Brain pericyte (primary cell): Measurements from ENCODE around the gene AGAP3.

ENCODE experiments used
- DNase-seq: peaks from one replicate; pipeline ENCODE4 v3.0.0-alpha.2; 2012; ENCODE audit warnings: low read depth, low spot score

The AGAP3 gene

DNA sequence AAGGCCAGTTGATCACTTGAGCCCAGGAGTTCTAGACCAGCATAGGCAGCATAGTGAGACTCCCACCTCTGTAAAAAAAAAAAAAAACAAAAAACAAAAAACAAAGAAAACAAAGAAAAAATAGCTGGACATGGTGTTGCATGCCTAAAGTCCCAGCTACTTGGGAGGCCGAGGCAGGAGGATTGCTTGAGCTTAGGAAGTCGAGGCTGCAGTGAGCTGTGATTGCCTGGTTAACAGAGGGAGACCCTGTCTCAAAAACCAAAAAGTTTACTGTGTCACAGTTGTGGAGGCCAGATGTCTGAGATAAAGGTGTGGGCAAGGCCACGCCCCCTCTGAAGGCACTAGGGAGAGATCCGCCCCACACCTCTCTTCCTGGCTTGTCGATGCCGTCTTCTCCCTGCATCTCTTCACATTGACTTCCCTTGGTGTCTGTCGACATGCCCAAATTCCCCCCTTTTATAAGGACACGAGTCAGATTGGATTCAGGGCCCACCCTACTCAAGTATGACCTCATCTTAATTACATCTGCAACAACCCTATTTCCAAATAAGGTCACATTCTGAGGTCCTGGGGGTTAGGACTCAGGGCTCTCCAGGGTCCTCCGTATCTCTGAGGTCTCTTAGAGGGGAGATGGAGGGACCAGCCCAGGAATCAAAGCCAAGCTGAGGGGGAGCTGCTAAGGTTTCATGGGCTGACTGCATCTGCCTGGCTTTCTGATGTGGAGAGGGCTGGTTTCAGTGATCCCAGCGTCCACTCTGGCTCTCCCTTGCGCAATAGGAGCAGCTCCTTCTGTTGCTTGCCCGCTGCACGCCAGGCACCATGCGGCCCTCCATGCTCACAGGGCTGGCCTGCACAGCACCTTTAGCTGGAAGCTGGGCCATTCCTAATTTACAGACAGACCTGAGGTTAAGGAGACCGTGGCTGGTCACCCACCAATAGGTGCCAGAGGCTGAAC lies 23.1 kb downstream of the AGAP3 start:
- DNase-seq = no peak

DNA sequence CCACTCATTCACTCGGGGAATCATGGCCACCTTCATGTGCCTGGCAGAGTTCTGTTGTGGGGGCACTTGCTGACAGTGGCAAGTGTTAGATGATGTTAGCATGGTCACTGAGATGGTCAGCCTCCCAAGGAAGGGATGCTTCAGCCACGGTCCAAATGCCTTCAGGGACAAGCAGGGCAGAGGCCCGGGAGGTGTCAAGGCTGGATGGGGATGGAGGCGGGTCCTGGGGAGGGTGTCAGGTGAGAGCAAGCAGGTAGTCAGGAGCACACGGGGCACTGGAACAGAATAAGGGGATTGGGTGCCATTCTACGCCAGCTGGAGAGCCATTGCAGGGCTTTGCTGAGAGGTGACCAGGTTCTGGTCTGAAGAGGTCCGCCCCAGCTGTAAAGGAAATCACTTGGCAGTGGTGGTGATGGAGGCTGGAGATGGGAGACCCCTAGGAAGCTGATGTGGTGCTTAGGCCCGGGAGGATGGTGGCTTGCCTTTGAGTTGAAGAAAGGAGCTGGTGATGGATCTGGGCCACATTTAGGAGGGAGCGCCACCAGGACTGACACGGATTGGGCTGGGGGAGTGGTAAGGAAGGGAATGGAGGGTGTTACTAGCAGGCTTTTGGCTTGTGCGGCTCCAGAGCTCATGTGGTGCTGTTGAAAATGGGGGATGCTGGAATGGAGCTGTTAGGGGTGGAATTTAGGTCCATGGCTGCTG lies 24.1 kb downstream of the AGAP3 start:
- no peak for DNase-seq

DNA sequence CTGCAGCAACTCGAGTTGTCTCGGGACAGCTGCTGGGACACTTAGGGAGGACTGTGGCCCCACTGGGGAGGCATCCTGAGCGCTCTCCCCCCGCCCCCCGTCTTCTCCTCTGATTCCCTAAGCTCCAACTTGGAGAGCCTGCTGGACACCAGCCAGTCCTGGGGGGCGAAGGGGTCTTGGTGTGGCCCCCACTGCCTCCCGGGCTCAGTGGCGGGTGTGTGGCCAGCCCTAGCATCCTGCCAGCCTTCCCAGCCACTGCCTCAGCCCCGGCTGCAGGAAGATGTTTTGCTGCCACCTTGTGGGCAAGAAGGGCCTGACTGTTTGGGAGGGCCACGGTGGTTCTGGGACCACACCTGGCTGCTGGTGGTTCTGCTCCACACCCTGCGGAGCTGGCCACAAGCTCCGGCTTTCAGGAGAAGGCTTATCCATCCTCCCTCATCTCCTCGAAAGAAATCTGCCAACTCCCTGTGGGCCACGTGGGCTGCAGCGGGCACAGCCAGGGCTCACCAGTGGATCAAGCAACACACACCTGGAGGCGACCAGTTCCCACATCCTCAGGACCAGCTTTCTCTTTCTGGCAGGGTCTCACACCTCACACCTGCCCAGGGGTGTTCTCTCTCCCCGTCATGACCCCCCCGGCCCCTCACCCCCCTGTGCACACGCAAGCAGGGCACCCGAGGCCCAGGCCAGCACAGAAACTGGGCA lies 24.8 kb downstream of the AGAP3 start:
- DNase-seq = no peak

DNA sequence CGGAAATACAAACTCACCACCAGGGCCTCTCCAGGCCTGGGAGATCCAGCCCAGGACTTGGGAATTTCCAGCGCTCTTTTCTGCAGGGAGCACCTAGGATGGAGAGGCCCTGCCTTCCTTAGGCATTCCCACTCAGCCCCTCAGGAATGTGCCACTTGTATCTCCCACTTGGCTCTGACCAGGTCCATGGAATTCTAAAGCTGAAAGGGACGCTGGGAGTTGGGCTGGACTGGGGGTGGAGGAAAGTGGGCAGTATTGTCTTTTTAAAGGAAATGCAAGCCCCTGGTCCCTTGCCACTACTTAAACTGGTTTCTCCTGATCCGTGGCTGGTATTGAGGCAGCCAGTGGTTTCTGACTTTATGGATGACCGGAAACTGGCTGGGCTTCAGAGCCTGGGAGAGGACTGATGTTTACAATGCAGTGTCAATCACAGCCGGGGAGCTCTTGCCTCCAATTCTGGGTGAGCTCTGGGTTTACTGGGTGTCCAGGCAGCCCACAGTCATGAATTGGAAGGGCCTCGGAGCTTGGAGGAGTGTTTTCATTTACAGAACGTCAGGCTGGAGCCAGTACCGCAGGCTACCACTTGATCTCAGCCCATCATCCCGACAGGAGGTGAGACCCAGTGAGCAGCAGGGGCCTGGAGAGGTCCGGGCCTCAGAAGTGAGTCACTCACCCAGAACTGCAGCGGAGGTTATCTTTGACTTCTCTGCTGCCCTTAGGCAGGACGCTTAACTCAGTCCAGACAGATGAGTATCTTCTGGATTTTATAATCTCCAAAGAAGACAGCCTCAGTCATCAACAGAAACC lies 27.3 kb downstream of the AGAP3 start:
- no peak for DNase-seq

DNA sequence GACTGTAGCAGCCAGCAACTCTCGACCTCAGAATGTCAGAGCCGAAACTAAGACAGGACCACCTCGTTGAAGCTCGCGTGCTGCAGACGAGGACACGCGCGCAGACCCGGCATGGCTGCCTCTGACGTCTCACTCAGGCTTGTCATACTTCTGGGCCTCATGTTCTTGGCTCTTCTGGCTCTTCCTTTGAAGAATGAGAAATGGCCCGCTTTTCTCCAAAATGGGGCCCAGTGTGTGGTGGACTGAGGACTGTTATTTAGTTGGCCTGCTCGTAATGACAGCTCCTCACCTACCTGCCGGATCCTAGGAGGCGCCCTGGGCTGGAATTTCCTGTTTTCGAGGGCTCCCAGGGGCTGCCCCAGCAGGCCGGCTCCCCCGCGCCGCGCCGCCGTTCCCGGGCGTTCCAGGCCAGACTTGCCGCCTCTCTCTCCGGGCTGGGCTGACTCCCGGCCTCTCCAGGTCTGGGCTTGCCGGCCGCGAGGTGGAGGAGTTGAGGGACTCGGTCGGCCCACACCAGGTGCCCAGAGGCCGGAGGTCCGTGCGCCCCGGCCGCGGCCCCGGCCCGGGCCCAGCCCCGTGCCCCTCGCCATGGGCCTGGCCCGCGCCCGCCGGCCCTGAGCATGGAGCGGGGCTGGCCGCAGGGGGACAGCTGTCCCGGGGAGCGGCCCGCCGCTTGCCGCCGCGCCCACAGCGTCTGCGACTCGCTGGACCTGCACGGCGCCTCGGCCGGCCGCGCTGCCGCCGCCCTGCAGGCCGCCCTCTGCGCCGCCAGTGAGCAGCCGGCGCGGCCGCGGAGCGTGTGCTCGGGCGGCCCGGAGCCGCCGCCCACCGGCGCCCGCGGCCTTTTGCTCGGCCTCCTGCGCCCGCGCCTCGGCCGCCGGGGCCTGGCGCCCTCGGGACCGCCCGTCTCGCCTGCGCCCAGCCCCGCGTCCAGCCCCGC lies 28.1 kb downstream of the AGAP3 start:
- no peak for DNase-seq

DNA sequence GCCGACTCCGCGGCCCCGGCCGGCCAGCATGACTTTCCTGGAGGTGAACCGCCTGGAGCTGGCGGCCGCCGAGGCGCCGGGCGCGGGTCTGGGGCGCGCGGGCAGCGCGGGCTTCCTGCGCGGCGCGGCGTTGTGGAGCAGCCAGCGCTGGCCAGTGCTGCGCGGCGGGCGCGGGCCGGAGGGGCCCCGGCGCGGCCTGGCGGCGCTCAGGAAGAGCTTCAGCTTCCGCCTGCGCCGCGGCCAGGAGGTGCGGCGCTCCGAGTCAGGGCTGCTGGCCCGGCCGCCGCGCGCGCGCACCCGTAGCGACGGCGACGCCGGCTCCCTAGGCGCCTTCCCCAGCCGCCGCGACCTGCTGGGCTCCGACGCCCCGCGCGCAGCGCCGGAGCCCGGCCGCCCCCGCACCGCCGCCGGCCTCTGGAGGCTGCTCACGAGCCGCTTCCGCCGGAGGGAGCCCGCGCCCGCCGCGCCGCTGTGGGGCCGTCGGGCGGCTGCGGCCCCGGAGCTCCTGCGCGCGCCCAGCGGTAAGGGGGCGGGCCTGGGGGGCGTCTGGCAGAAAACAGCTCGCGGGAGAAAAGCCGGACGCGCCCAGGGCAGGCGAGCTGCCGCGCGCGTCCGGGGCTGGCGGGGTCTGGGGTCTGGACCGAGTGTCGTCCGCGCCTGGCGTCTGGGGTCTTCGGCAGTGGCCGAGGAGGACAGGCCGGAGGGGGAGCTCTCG lies 29.0 kb downstream of the AGAP3 start:
- no peak for DNase-seq

DNA sequence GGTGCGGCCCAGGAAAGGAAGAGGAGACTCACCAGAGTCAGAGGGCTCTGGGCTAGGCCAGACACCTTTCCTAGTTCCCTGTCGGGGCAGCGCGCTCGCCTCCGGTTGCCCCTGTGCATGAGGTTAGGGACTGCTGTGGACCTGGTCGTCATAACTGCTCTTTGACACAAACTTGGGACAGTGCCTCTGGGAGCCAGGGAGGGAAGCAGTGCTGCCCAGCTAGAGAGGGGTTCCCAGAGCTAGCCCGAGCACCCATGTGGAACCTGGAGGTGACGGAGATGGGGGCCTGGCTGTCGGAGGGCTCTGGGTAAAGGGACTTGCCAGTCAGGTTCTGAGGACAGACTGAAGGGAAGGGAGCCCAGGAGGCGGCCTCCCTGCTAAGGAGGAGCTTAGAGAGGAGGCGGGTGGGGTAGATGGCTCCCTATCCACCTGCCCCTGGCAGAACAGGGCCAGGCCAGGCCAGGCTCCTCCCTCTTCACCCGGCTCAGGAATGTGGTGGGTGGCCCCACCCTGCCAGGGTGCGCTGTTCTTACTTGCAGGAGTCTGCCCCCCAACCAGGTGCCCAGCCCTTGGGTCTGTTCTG lies 29.7 kb downstream of the AGAP3 start:
- DNase-seq = no peak

DNA sequence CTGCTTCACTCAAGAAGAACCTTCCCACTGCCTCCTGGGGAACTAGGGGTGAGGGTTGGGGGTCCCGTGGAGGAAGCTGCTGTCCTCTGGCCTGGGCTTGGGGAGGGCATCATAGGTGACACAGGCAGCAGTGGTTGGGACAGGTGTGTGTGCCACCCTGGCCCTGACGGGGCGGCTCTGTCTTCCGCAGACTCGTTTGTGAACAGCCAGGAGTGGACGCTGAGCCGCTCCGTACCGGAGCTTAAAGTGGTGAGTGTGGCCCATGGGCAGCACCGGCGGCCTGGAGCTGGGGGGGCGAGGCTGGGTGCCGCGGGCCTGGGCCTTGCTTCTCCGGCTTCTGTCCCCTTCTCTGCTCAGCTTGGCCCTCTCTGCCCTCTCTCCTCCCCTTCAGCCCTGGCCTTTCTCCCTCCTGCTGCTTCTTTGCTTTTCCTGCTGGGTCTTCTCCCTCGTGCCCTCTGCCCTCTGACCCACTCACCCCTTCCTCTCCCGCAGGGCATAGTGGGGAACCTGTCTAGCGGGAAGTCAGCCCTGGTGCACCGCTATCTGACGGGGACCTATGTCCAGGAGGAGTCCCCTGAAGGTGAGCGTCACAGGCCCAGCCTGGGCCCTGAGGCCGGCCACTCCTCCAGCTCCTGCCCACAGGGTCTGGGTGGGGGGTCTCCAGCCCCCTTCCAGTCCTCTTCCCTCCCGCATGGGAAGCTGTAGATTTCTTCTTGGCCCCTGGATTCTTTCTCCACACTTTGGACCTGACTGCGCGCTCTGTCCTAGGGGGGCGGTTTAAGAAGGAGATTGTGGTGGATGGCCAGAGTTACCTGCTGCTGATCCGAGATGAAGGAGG lies 30.5 kb downstream of the AGAP3 start:
- DNase-seq = no peak

DNA sequence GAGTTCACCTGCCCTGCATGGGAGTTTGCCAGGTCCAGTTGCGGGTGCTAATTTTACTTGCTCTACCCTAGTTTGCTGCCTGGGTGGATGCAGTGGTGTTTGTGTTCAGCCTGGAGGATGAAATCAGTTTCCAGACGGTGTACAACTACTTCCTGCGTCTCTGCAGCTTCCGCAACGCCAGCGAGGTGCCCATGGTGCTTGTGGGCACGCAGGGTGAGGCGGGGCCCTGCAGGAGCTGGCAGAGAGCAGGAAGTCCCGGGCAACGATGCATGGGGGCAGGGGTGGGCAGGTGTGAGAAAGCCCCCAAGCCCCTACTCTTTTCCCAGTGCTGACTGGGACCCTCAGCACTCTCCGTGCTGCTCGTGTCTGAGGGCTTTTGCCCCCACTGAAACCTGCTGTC lies 31.3 kb downstream of the AGAP3 start:
- no peak for DNase-seq

DNA sequence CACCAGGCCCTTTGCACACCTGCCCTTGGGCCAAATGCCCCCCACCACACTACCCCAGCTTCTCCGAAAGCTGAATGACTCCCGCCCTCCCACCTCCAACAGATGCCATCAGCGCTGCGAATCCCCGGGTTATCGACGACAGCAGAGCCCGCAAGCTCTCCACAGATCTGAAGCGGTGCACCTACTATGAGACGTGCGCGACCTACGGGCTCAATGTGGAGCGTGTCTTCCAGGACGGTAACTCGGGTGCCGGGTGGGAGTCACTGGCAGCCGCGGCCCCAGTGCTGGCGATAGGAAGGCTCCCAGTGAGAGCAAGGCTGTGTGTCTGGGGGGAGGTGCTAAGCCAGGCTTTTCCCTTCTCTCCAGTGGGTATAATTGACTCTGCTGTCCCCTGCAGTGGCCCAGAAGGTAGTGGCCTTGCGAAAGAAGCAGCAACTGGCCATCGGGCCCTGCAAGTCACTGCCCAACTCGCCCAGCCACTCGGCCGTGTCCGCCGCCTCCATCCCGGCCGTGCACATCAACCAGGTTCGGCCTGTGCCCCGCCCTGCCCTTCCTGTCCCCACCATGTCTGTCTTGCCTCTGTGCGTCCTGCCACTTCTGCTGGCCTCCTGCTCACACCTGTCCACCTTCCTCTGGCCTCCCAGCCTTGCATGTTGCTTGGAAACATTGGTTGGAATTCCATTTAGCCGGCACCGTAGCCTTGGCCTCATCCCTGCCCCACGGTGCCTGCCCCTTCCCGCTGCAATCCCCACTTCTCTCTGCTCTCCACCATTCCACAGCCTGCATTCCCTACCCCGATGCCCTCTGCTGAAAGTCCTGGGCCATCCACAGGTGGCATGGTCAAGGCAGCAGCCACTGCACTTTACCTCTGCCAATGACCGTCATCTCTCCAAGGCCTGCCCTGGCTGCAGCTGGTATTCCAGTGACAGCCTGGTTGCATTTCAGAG lies 32.1 kb downstream of the AGAP3 start:
- no peak for DNase-seq

DNA sequence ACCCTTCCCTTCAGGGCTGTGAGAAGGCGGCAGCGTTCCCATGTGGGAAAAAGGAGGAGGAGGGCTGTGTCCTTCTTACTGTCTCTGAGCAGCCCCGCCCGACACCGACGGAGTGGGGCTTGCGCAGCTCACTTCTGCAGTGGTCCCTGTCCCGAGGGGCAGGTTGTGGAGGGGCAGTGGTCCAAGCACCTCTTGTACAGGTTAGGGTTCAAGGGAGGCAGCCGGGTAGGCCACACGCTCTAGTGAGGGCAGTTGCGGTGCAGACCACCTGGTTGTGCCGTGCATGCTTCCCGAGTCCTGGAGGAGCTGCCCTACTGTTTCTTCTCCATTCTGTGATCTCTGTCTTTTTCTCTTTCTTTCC lies 32.8 kb downstream of the AGAP3 start:
- no peak for DNase-seq

DNA sequence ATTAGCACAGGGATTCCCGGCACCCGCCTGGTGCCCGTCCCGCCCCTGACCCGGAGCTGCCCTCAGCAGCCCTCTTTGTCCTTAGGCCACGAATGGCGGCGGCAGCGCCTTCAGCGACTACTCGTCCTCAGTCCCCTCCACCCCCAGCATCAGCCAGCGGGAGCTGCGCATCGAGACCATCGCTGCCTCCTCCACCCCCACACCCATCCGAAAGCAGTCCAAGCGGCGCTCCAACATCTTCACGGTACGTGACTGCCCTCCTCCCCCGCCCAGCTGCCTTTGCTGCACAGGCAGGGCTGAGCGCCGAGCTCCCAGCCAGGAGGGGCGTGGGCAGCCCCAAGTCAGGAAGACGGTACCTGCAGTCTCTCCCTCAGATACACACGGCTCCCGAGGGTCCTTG lies 33.6 kb downstream of the AGAP3 start:
- DNase-seq = no peak

DNA sequence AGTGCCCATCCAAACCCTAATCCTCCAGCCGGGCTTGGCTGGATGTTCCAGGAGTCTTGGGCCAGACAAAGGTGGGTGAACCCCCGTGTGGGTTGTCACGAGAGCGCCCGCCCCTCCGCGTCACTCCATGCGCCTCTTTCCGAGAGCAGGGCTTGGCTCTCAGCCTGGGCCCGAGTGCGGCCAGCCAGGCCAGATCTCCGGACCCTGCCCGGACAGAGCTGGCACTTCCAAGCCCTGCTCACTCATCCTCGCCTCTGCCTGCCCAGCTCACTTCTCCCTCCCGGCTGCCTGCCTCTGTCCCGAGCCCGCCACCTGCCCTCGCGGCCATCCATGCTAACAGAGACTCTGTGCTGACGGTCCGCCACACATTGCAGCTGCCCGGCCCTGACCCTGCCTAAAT lies 34.6 kb downstream of the AGAP3 start:
- DNase-seq = no peak

DNA sequence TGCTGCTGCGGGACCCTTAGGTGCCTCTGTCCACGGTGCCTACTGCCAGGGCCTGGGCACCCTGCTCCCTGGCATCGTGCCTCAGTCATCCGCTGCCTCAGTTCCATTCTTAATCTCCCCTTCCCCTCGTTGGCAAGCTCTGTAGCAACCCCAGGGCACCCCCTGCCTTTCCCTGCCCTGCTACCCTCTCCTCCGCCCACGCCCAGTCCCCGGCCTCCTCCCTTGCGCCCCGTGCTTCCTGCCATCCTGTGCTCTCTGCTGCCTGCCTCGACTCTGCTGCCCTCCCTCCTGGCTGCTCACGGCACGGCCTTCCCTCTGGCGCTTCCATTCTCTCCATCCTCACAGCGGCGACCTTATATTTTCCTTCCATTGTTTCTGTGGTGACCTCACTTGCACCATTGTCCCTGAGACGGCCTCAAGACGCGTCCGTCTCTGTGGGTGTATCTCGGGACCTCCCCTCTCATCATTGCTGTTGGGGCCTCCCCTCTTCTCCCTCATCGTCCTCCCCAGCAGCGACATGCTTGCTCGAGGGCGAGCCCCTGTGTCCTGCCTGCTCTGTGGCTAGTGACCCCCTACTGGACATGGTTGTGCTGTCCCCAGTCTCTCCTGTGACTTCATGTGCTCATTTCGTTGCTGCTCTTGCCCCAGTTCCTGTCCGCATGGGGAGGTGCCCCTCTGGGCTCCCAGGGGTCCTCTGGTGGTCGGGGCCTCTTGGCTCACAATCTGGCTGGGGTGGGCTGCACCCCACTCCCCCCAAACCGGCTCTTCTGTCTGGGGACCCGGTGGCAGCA lies 35.3 kb downstream of the AGAP3 start:
- DNase-seq = no peak

DNA sequence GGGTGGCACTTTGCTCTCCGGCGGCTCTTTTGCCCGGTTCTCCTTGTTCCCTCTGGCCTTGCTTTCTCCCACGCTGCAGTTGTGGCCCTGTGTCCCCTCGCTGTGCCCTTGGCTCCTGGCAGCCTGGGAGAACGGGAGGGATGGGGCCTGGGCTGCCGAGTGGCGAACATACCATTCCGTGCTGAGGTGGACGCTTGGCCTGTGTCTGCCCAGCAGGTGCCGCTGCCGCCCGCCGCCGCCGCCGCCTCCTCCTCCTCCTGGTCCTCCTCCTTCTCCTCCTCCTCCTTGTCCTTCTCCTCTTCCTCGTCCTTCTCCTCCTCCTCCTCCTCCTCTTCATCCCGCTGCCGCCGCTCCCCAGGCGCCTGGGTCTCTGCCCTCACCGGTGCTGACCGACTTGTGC lies 36.0 kb downstream of the AGAP3 start:
- DNase-seq = no peak

DNA sequence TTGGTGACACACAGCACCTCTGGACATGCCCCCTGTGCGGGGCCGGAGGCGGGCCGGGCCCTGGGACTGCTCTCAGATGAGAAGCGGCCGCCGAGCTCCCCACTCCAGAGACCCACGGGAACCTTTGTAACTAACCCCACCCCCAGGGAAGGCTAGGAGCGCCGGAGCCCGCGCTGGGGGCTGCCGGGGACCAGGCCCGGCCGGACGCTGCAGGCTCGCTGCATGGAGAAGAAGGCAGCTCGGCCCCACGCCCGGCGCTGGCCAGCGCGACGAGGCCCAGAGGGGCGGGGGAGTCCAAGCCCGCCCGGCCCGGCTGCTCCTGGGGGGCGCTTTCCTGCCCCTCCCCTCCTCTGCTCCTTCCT lies 36.5 kb downstream of the AGAP3 start:
- DNase-seq = no peak
